GM23338 (cell line): ENCODE data around the gene GBP2. TPM values are rescaled to one million over a fixed set of nuclear protein-coding genes. Genes with fewer than 3 reads are reported as not detected.

Experiments
- ATAC-seq: fragments of 200-7000 bp; cut with Tn5 transposase; 3 replicates; pipeline ENCODE4 v1.9.1; 2020
- DNase-seq: peaks from one replicate; pipeline ENCODE4 v3.0.0-alpha.2; 2015; ENCODE audit warnings: low spot score
- H2AFZ ChIP-seq: fragments of 200-600 bp; sonication (generic); 2 replicates; pipeline ENCODE4 v1.8.0; 2016; ENCODE audit warnings: antibody characterized with exemption, mild to moderate bottlenecking, moderate library complexity
- H3F3A ChIP-seq: fragments of 200-600 bp; sonication (generic); replicated peaks from 2 replicates; pipeline ENCODE4 v1.8.0; 2017; ENCODE audit warnings: antibody characterized with exemption, mixed run types, low read depth
- H3K27ac ChIP-seq: fragments of 200-600 bp; sonication (generic); 2 replicates; pipeline ENCODE4 v1.6.1; 2016; ENCODE audit warnings: low read depth
- H3K27me3 ChIP-seq: fragments of 200-600 bp; sonication (generic); 2 replicates; pipeline ENCODE4 v1.8.0; 2016; ENCODE audit warnings: mild to moderate bottlenecking, mixed run types, moderate library complexity; ENCODE audit not compliant: insufficient read depth
- H3K36me3 ChIP-seq: fragments of 200-600 bp; sonication (generic); 2 replicates; pipeline ENCODE4 v1.8.0; 2016; ENCODE audit warnings: mild to moderate bottlenecking; ENCODE audit not compliant: insufficient read depth
- H3K4me1 ChIP-seq: fragments of 200-600 bp; sonication (generic); 2 replicates; pipeline ENCODE4 v1.8.0; 2016; ENCODE audit warnings: mild to moderate bottlenecking, moderate library complexity; ENCODE audit not compliant: insufficient read depth
- H3K4me2 ChIP-seq: fragments of 200-600 bp; sonication (generic); 2 replicates; pipeline ENCODE4 v1.7.1; 2017; ENCODE audit warnings: mixed run types
- H3K4me3 ChIP-seq: fragments of 200-600 bp; sonication (generic); 2 replicates; pipeline ENCODE4 v1.6.1; 2016; ENCODE audit warnings: mixed run types
- H3K79me2 ChIP-seq: fragments of 200-600 bp; sonication (generic); replicated peaks from 2 replicates; pipeline ENCODE4 v1.8.0; 2017; ENCODE audit warnings: mild to moderate bottlenecking; ENCODE audit not compliant: insufficient read depth
- H3K9me2 ChIP-seq: fragments of 200-600 bp; sonication (generic); 2 replicates; pipeline ENCODE4 v1.8.0; 2017; ENCODE audit not compliant: insufficient read depth
- H4K20me1 ChIP-seq: fragments of 200-600 bp; sonication (generic); replicated peaks from 2 replicates; pipeline ENCODE4 v1.8.0; 2017; ENCODE audit warnings: mild to moderate bottlenecking; ENCODE audit not compliant: insufficient read depth
- H3K27ac Mint-ChIP-seq: 2 replicates; pipeline ENCODE4 v1.8.0; 2020; ENCODE audit warnings: inconsistent platforms, mild to moderate bottlenecking, moderate library complexity, mixed read lengths
- H3K27me3 Mint-ChIP-seq: 3 replicates; pipeline ENCODE4 v1.8.0; 2022; ENCODE audit warnings: low read depth, mild to moderate bottlenecking, moderate library complexity, mixed read lengths, inconsistent platforms; ENCODE audit not compliant: insufficient read depth, poor library complexity
- H3K36me3 Mint-ChIP-seq: 3 replicates; pipeline ENCODE4 v1.8.0; 2021; ENCODE audit warnings: low read depth, mild to moderate bottlenecking, inconsistent platforms, moderate library complexity, mixed read lengths
- H3K4me1 Mint-ChIP-seq: 3 replicates; pipeline ENCODE4 v1.8.0; 2020; ENCODE audit warnings: mild to moderate bottlenecking, inconsistent platforms, mixed read lengths
- H3K4me3 Mint-ChIP-seq: 3 replicates; pipeline ENCODE4 v1.8.0; 2021; ENCODE audit warnings: moderate library complexity, mild to moderate bottlenecking, inconsistent platforms, mixed read lengths
- H3K9me3 Mint-ChIP-seq: 3 replicates; pipeline ENCODE4 v1.8.0; 2020; ENCODE audit warnings: moderate library complexity, mild to moderate bottlenecking, inconsistent platforms, mixed read lengths
- CREB1 ChIP-seq: fragments of 250-450 bp; sonication (Bioruptor Pico); IDR thresholded peaks from 2 replicates; pipeline ENCODE4 v1.5.0; 2020; ENCODE audit warnings: low read depth, mild to moderate bottlenecking, moderate library complexity
- CTCF ChIP-seq, 2 experiments: fragments of 200-600 bp in 1 of 2; sonication (generic) in 1 of 2; conservative IDR thresholded peaks; 2 replicates each; pipeline versions ENCODE4 v1.5.1 to v1.6.1; 2016 to 2017; ENCODE audit warnings: antibody characterized with exemption in 2 of 2, low read depth in 2 of 2, mild to moderate bottlenecking in 2 of 2, moderate library complexity in 1 of 2
- ETS1 ChIP-seq: IDR thresholded peaks from 2 replicates; pipeline ENCODE4 v1.6.1; 2016; ENCODE audit warnings: antibody characterized with exemption
- EZH2 ChIP-seq: fragments of 200-600 bp; sonication (generic); IDR thresholded peaks from one replicate; pipeline ENCODE4 v1.8.0; 2017; ENCODE audit warnings: antibody characterized with exemption, mild to moderate bottlenecking, low read depth; ENCODE audit not compliant: unreplicated experiment
- EZH2phosphoT487 ChIP-seq: fragments of 200-600 bp; sonication (generic); IDR thresholded peaks from one replicate; pipeline ENCODE4 v1.8.1; 2018; ENCODE audit warnings: antibody characterized with exemption; ENCODE audit not compliant: unreplicated experiment
- JUNB ChIP-seq: IDR thresholded peaks from one replicate; pipeline ENCODE4 v1.6.1; 2016; ENCODE audit warnings: antibody characterized with exemption; ENCODE audit not compliant: unreplicated experiment
- NANOG ChIP-seq: IDR thresholded peaks from 2 replicates; pipeline ENCODE4 v1.6.1; 2016; ENCODE audit warnings: antibody characterized with exemption, borderline replicate concordance
- POLR2AphosphoS5 ChIP-seq: IDR thresholded peaks from 2 replicates; pipeline ENCODE4 v1.6.1; 2016; ENCODE audit warnings: antibody characterized with exemption, low read depth
- REST ChIP-seq: IDR thresholded peaks from one replicate; pipeline ENCODE4 v1.6.1; 2018; ENCODE audit warnings: antibody characterized with exemption; ENCODE audit not compliant: unreplicated experiment
- STAT1 ChIP-seq: IDR thresholded peaks from one replicate; pipeline ENCODE4 v1.6.1; 2016; ENCODE audit warnings: antibody characterized with exemption; ENCODE audit not compliant: unreplicated experiment
- ZNF114 ChIP-seq: fragments of 250-450 bp; sonication (Bioruptor Pico); IDR thresholded peaks from 2 replicates; pipeline ENCODE4 v1.5.0; 2020; ENCODE audit warnings: mild to moderate bottlenecking, moderate library complexity
- ZNF331 ChIP-seq: fragments of 250-450 bp; sonication (Bioruptor Pico); IDR thresholded peaks from 2 replicates; pipeline ENCODE4 v1.5.0; 2020; ENCODE audit warnings: low read depth, mild to moderate bottlenecking, moderate library complexity
- ZNF462 ChIP-seq: fragments of 250-450 bp; sonication (Bioruptor Pico); IDR thresholded peaks from 2 replicates; pipeline ENCODE4 v1.5.0; 2020; ENCODE audit warnings: mild to moderate bottlenecking, moderate library complexity
- polyA plus RNA-seq: library from polyadenylated mRNA; unstranded; fragments of >200 nt; fragmentation: Nextera tagmentation; extraction: Ambion mirVana; gene quantifications from 2 replicates; pipeline ENCODE4 v1.2.1, GENCODE V29; 2016
- total RNA-seq: library from RNA; depleted of rRNA; stranded (reverse); fragments of >200 nt; shearing (Covaris generic); gene quantifications from 2 replicates; pipeline ENCODE4 v1.2.3, GENCODE V29; 2014

Gene GBP2
- total and polyA plus RNA-seq, 2 experiments from 2014 or later = not detected

- H2AFZ ChIP-seq = no peak overlapping the region
- no peaks in the 10 kb centered on the region for H3K79me2 ChIP-seq
- H3K27ac ChIP-seq = no peak overlapping the region
- peaks cover 9% of the 10 kb centered on the region; the same call in 1 of the 2 replicates for H3K9me2 ChIP-seq
- Mint-ChIP-seq H3K9me3 (peaks cover 6% of the 10 kb centered on the region), H3K4me1 (peaks cover 3% of the 10 kb centered on the region; the same call in 2 of the 3 replicates), H3K27ac (no peak overlapping the region), H3K4me3 (no peak overlapping the region), H3K27me3 (peaks cover 2% of the 10 kb centered on the region), H3K36me3 (peaks cover 4% of the 10 kb centered on the region; the same call in 2 of the 3 replicates)
- H4K20me1 ChIP-seq = no peaks in the 10 kb centered on the region
- no peak overlapping the region for H3K4me2 ChIP-seq
- H3K4me3 ChIP-seq = no peak overlapping the region
- no peaks in the 10 kb centered on the region for H3F3A ChIP-seq
- H3K4me1 ChIP-seq = peaks cover 7% of the 10 kb centered on the region; the same call in 1 of the 2 replicates
- ATAC-seq (no peak), DNase-seq (no peak)
- TF ChIP-seq NANOG (no peak), CREB1 (no peak), REST (no peak), ZNF331 (CRISPR knock-in tag) (no peak), JUNB (no peak), CTCF (conservative IDR thresholded peaks at IDR 0.05; ENCODE audit: low read depth in 2 of 2) (no peak), ZNF462 (CRISPR knock-in tag) (no peak), EZH2phosphoT487 (no peak), EZH2 (no peak), STAT1 (no peak), ZNF114 (no peak), POLR2AphosphoS5 (no peak), ETS1 (no peak)
- H3K27me3 ChIP-seq = no peaks in the 10 kb centered on the region
- peaks cover 14% of the 10 kb centered on the region; the same call in 1 of the 2 replicates for H3K36me3 ChIP-seq
Measured at GRCh38 chr1:89102021-89102420, 23.9 kb downstream of the GBP2 start.
